B cell (primary cell): ENCODE data around the gene CS. TPM values are rescaled to one million over a fixed set of nuclear protein-coding genes. Genes with fewer than 3 reads are reported as not detected.
A peak's percentile ranks its signal among the peaks of the same experiment; 100 is the strongest.

Experiments used
- ATAC-seq: fragments of 200-7000 bp; cut with Tn5 transposase; one replicate; pipeline ENCODE4 v1.10.0; 2021; ENCODE audit warnings: low read depth, mild to moderate bottlenecking, moderate number of reproducible peaks, moderate library complexity
- CTCF ChIA-PET: fragments of 350-600 bp; sonication (Branson Sonifier 250); formaldehyde crosslinking; loops from one replicate; lab custom pipeline; 2021; ENCODE audit warnings: antibody characterized with exemption, inconsistent platforms; lab: Charles Lee
- POLR2A ChIA-PET: fragments of 350-600 bp; sonication (Branson Sonifier 250); formaldehyde crosslinking; loops from one replicate; lab custom pipeline; 2021; ENCODE audit warnings: antibody characterized with exemption; lab: Charles Lee
- DNase-seq: peaks from one replicate; pipeline ENCODE4 v3.0.0; 2013
- H2AFZ ChIP-seq: 2 replicates; pipeline ENCODE4 v1.6.1; 2012; ENCODE audit warnings: mild to moderate bottlenecking, low read depth, low read length; ENCODE audit not compliant: insufficient read depth, poor library complexity, severe bottlenecking
- H3K27ac ChIP-seq, 2 donors: 1 replicate in 1 of 2; 2 replicates in 1 of 2; pipeline ENCODE4 v1.5.1; 2012 to 2013; ENCODE audit warnings: low read length in 2 of 2, mild to moderate bottlenecking in 2 of 2, moderate library complexity in 1 of 2
- H3K27me3 ChIP-seq, 4 experiments: fragments of 200-600 bp in 1 of 4; sonication (generic) in 1 of 4; replicated peaks in 1 of 4; 1 replicate in 2 of 4; 2 replicates in 2 of 4; pipeline versions ENCODE4 v1.6.1 to v1.7.0; 2013 to 2016; ENCODE audit warnings: low read length in 3 of 4, mild to moderate bottlenecking in 2 of 4, mixed read lengths in 1 of 4, moderate library complexity in 1 of 4; ENCODE audit not compliant: insufficient read depth in 4 of 4, control insufficient read depth in 3 of 4; ENCODE audit errors: control extremely low read depth in 1 of 4
- H3K36me3 ChIP-seq, 2 experiments: replicated peaks in 1 of 2; 1 replicate in 1 of 2; 2 replicates in 1 of 2; pipeline versions ENCODE4 v1.6.1 to v1.7.1; 2013; ENCODE audit warnings: low read length in 1 of 2; ENCODE audit not compliant: insufficient read depth in 2 of 2, control insufficient read depth in 1 of 2; ENCODE audit errors: control extremely low read depth in 1 of 2, extremely low read depth in 1 of 2
- H3K4me1 ChIP-seq, 2 donors: fragments of 200-600 bp in 1 of 2; sonication (generic) in 1 of 2; 1 replicate in 1 of 2; 2 replicates in 1 of 2; pipeline versions ENCODE4 v1.5.1 to v1.6.1; 2013 to 2017; ENCODE audit warnings: low read length in 2 of 2; ENCODE audit not compliant: control insufficient read depth in 2 of 2, insufficient read depth in 2 of 2
- H3K4me2 ChIP-seq: replicated peaks from 2 replicates; pipeline ENCODE3; 2012; ENCODE audit warnings: mild to moderate bottlenecking, low read depth, low read length; ENCODE audit not compliant: poor library complexity, severe bottlenecking
- H3K4me3 ChIP-seq, 5 experiments: fragments of 200-600 bp in 1 of 5; sonication (generic) in 1 of 5; 1 replicate in 3 of 5; 2 replicates in 2 of 5; pipeline versions ENCODE4 v1.5.1 to v1.7.0; 2011 to 2016; ENCODE audit warnings: low read length in 4 of 5, mild to moderate bottlenecking in 4 of 5, low read depth in 2 of 5, control low read depth in 1 of 5, moderate library complexity in 1 of 5; ENCODE audit not compliant: insufficient read depth in 1 of 5; ENCODE audit errors: control extremely low read depth in 1 of 5, extremely low read depth in 1 of 5
- H3K79me2 ChIP-seq: fragments of 200-600 bp; sonication (generic); one replicate; pipeline ENCODE4 v1.6.0; 2016; ENCODE audit warnings: low read length; ENCODE audit not compliant: control insufficient read depth, insufficient read depth
- H3K9ac ChIP-seq: fragments of 200-600 bp; sonication (generic); 2 replicates; pipeline ENCODE4 v1.6.1; 2017; ENCODE audit warnings: mild to moderate bottlenecking, low read length, moderate library complexity
- H3K9me3 ChIP-seq, 3 donors: one replicate each; pipeline versions ENCODE4 v1.6.1 to v1.7.1; 2013; ENCODE audit warnings: low read length in 2 of 3; ENCODE audit not compliant: control insufficient read depth in 2 of 3, insufficient read depth in 1 of 3; ENCODE audit errors: control extremely low read depth in 1 of 3
- H4K20me1 ChIP-seq: 2 replicates; pipeline ENCODE4 v1.6.0; 2012; ENCODE audit warnings: mild to moderate bottlenecking, low read length; ENCODE audit not compliant: insufficient read depth, control insufficient read depth, poor library complexity, severe bottlenecking
- H3K27ac Mint-ChIP-seq: one replicate; pipeline ENCODE4 v1.8.0; 2021; ENCODE audit warnings: mixed read lengths
- H3K27me3 Mint-ChIP-seq: one replicate; pipeline ENCODE4 v1.8.0; 2021; ENCODE audit warnings: mixed read lengths
- H3K4me1 Mint-ChIP-seq: one replicate; pipeline ENCODE4 v1.8.0; 2021; ENCODE audit warnings: mixed read lengths
- H3K4me3 Mint-ChIP-seq: one replicate; pipeline ENCODE4 v1.8.0; 2021; ENCODE audit warnings: mixed read lengths
- H3K9me3 Mint-ChIP-seq: one replicate; pipeline ENCODE4 v1.8.0; 2022; ENCODE audit warnings: mixed read lengths; ENCODE audit not compliant: insufficient read depth
- EZH2 ChIP-seq: IDR thresholded peaks from 2 replicates; pipeline ENCODE4 v1.6.1; 2012; ENCODE audit warnings: borderline replicate concordance, low read depth, mild to moderate bottlenecking, moderate library complexity, low read length; ENCODE audit not compliant: insufficient read depth, poor library complexity, severe bottlenecking
- WGBS: methylation state at CpG from one replicate; pipeline ENCODE4 v1.1.5; 2013; ENCODE audit warnings: missing lambda C conversion rate; ENCODE audit not compliant: insufficient coverage; 5-methylcytosine and 5-hydroxymethylcytosine counted together
- intact Hi-C: fragments of 100-400 bp; cut with micrococcal nuclease; formaldehyde crosslinking; loops from one replicate; pipeline ENCODE4 v1.10.0; 2022
- polyA plus RNA-seq: library from polyadenylated mRNA; depleted of rRNA; stranded (reverse); fragments of >200 nt; gene quantifications from 2 replicates; pipeline ENCODE4 v1.2.3, GENCODE V29; 2012
- total RNA-seq, 2 donors: library from RNA; stranded (reverse); fragments of 120-200 nt in 1 of 2; gene quantifications; 1 replicate in 1 of 2; 2 replicates in 1 of 2; pipeline versions ENCODE4 v1.2.3 to v1.2.4, GENCODE V29; 2013 to 2022

Gene CS
- total and polyA plus RNA-seq, 2 donors (not counting 1 experiment from before 2014, with no cell fraction given): 114 to 154 TPM

GRCh38 chr12:56221757-56222530 lies 78.2 kb downstream of the CS start, which contains the start of gene RNF41:
Gene RNF41 (minus strand): TSS chr12:56221922. CDS start chr12:56214047, 7,875 bp downstream.
- Mint-ChIP-seq H3K4me3 (peak within 1 kb of the TSS; percentile 100), H3K27ac (peak within 1 kb of the TSS; percentile 100), H3K9me3 (no peaks in the 10 kb centered on the region), H3K4me1 (peaks cover 51% of the 10 kb centered on the region), H3K27me3 (no peaks in the 10 kb centered on the region)
- intact Hi-C loops: loop anchor here (1.0 to 2.0 kb wide), 4 partner anchors 14 to 484 kb away; partner anchors contain the start of gene MYL6
- ChIA-PET POLR2A (interaction anchor here (0.5 to 4.1 kb wide), 28 partner anchors 14 to 1301 kb away, joined by 3 to 65 read pairs (median 4); partner anchors contain the start of genes ANKRD52, CNPY2, COQ10A and ESYT1), CTCF (interaction anchor here (0.6 to 4.6 kb wide), 27 partner anchors 9 to 483 kb away, joined by 3 to 126 read pairs (median 6); partner anchors contain the start of genes ANKRD52, COQ10A, ESYT1 and MYL6)
- Histone ChIP-seq H3K4me2 (peak within 1 kb of the TSS; percentile 98), H3K9ac (peak within 1 kb of the TSS; percentile 99), H3K27ac (peak within 1 kb of the TSS; percentile 73 to 99), H3K4me3 (peak within 1 kb of the TSS; percentile 56 to 100 (median 99)), H3K4me1 (peaks cover 26 to 48% of the 10 kb centered on the region in 2 donors), H3K27me3 (no peaks in the 10 kb centered on the region), H3K36me3 (no peaks in the 10 kb centered on the region), H3K9me3 (no peaks in the 10 kb centered on the region), H3K79me2 (peaks cover 55% of the 10 kb centered on the region), H2AFZ (peak within 1 kb of the TSS; percentile 83), H4K20me1 (peaks cover 22% of the 10 kb centered on the region)
- peak; percentile 73 for ATAC-seq
- DNase-seq: peak; percentile 97
- 0% methylated on average over 39 of the region's 42 CpGs for WGBS
- TF ChIP-seq EZH2: no peak

Other genes starting within 250 kb of the CS start
- gene ERBB3, start 220.2 kb downstream of the CS start, total RNA-seq: not detected in 2 replicates
- gene ERBB3, start 220.2 kb downstream of the CS start, polyA plus RNA-seq: 0.06 and 0.10 TPM in 2 replicates
- 77.3 and 84.6 TPM in 2 replicates for gene PA2G4, start 195.8 kb downstream of the CS start, total RNA-seq
- gene PA2G4, start 195.8 kb downstream of the CS start, polyA plus RNA-seq: 53.4 and 56.7 TPM in 2 replicates
- gene RPL41, start 183.7 kb downstream of the CS start, total RNA-seq: 4,341 and 4,738 TPM in 2 replicates
- 8,499 and 10,371 TPM in 2 replicates for gene RPL41, start 183.7 kb downstream of the CS start, polyA plus RNA-seq
- 21.7 and 25.5 TPM in 2 replicates for gene ZC3H10, start 182.1 kb downstream of the CS start, total RNA-seq
- gene ZC3H10, start 182.1 kb downstream of the CS start, polyA plus RNA-seq: 3.3 and 4.7 TPM in 2 replicates
- gene ESYT1, start 172.1 kb downstream of the CS start, total RNA-seq: 151 and 154 TPM in 2 replicates
- 132 and 162 TPM in 2 replicates for gene ESYT1, start 172.1 kb downstream of the CS start, polyA plus RNA-seq
- gene MYL6B, start 147.7 kb downstream of the CS start, total RNA-seq: 23.7 and 25.7 TPM in 2 replicates
- 18.7 and 27.8 TPM in 2 replicates for gene MYL6B, start 147.7 kb downstream of the CS start, polyA plus RNA-seq
- 645 and 675 TPM in 2 replicates for gene MYL6, start 142.0 kb downstream of the CS start, total RNA-seq
- gene MYL6, start 142.0 kb downstream of the CS start, polyA plus RNA-seq: 711 and 892 TPM in 2 replicates
- gene SMARCC2, start 110.8 kb downstream of the CS start, total RNA-seq: 195 and 198 TPM in 2 replicates
- gene SMARCC2, start 110.8 kb downstream of the CS start, polyA plus RNA-seq: 56.3 and 70.4 TPM in 2 replicates
- 129 and 134 TPM in 2 replicates for gene RNF41, start 78.4 kb downstream of the CS start, total RNA-seq
- gene RNF41, start 78.4 kb downstream of the CS start, polyA plus RNA-seq: 107 and 113 TPM in 2 replicates
- gene NABP2, start 76.0 kb downstream of the CS start, total RNA-seq: 12.4 and 14.9 TPM in 2 replicates
- 13.1 and 16.1 TPM in 2 replicates for gene NABP2, start 76.0 kb downstream of the CS start, polyA plus RNA-seq
- gene SLC39A5, start 70.3 kb downstream of the CS start, total RNA-seq: 0.41 and 0.69 TPM in 2 replicates
- 0.92 and 0.97 TPM in 2 replicates for gene SLC39A5, start 70.3 kb downstream of the CS start, polyA plus RNA-seq
- gene ANKRD52, start 41.9 kb downstream of the CS start, total RNA-seq: 46.5 and 54.6 TPM in 2 replicates
- 16.3 and 17.9 TPM in 2 replicates for gene ANKRD52, start 41.9 kb downstream of the CS start, polyA plus RNA-seq
- gene COQ10A, start 33.4 kb downstream of the CS start, total RNA-seq: 73.5 and 76.3 TPM in 2 replicates
- 73.6 and 84.5 TPM in 2 replicates for gene COQ10A, start 33.4 kb downstream of the CS start, polyA plus RNA-seq
- gene CNPY2, start 15.7 kb upstream of the CS start, total RNA-seq: 89.0 and 91.2 TPM in 2 replicates
- 52.9 and 61.9 TPM in 2 replicates for gene CNPY2, start 15.7 kb upstream of the CS start, polyA plus RNA-seq
- gene PAN2, start 33.7 kb upstream of the CS start, total RNA-seq: 216 and 230 TPM in 2 replicates
- 211 and 266 TPM in 2 replicates for gene PAN2, start 33.7 kb upstream of the CS start, polyA plus RNA-seq
- 18.5 and 20.5 TPM in 2 replicates for gene IL23A, start 38.6 kb upstream of the CS start, total RNA-seq
- 24.9 and 32.6 TPM in 2 replicates for gene IL23A, start 38.6 kb upstream of the CS start, polyA plus RNA-seq
- 298 and 309 TPM in 2 replicates for gene STAT2, start 59.8 kb upstream of the CS start, total RNA-seq
- 252 and 261 TPM in 2 replicates for gene STAT2, start 59.8 kb upstream of the CS start, polyA plus RNA-seq
- not detected in 2 replicates for gene APOF, start 62.5 kb upstream of the CS start, total RNA-seq
- gene APOF, start 62.5 kb upstream of the CS start, polyA plus RNA-seq: not detected in 2 replicates
- 44.4 and 46.6 TPM in 2 replicates for gene TIMELESS, start 149.1 kb upstream of the CS start, total RNA-seq
- 17.2 and 24.3 TPM in 2 replicates for gene TIMELESS, start 149.1 kb upstream of the CS start, polyA plus RNA-seq
- not detected in 2 replicates for gene MIP, start 154.3 kb upstream of the CS start, total RNA-seq
- gene MIP, start 154.3 kb upstream of the CS start, polyA plus RNA-seq: not detected in 2 replicates
- 7.4 and 8.0 TPM in 2 replicates for gene SPRYD4, start 168.2 kb upstream of the CS start, total RNA-seq
- gene SPRYD4, start 168.2 kb upstream of the CS start, polyA plus RNA-seq: 3.7 and 4.2 TPM in 2 replicates
- 5.3 and 7.2 TPM in 2 replicates for gene GLS2, start 187.8 kb upstream of the CS start, total RNA-seq
- 3.6 and 5.3 TPM in 2 replicates for gene GLS2, start 187.8 kb upstream of the CS start, polyA plus RNA-seq
- 5.0 and 7.6 TPM in 2 replicates for gene RBMS2, start 221.5 kb upstream of the CS start, total RNA-seq
- gene RBMS2, start 221.5 kb upstream of the CS start, polyA plus RNA-seq: 0.81 and 1.2 TPM in 2 replicates